Stimulated activated CD8-positive, alpha-beta memory T cell treated with anti-CD3 and anti-CD28 coated beads, Interleukin-4, amount 100 ng/mL, for 48 hours (primary cell): ENCODE data around the gene EYA4.
"Not testable (repeated sequence)": the region's sequence is repeated elsewhere in the genome, so short reads cannot be mapped to it uniquely, and the experiment has no call there.

Experiments used
- DNase-seq: peaks from one replicate; pipeline ENCODE4 v3.0.0-alpha.2; 2020

The EYA4 gene

GRCh38 chr6:133353061-133353460, 111.9 kb downstream of the EYA4 start:
- DNase-seq = no peak

- no peak for DNase-seq
Measured at GRCh38 chr6:133355922-133356321, 114.8 kb downstream of the EYA4 start.

GRCh38 chr6:133358574-133359150, 117.5 kb downstream of the EYA4 start:
- no peak for DNase-seq

- no peak for DNase-seq
Measured at GRCh38 chr6:133359256-133359655, 118.1 kb downstream of the EYA4 start.

- no peak for DNase-seq
Measured at GRCh38 chr6:133359760-133360159, 118.6 kb downstream of the EYA4 start.

- no peak for DNase-seq
Measured at GRCh38 chr6:133360194-133360593, 119.0 kb downstream of the EYA4 start.

GRCh38 chr6:133362813-133363212, 121.7 kb downstream of the EYA4 start:
- DNase-seq = no peak

- DNase-seq = no peak
Measured at GRCh38 chr6:133368664-133369063, 127.5 kb downstream of the EYA4 start.

GRCh38 chr6:133369773-133370272, 128.7 kb downstream of the EYA4 start:
- DNase-seq = no peak

GRCh38 chr6:133376743-133377142, 135.6 kb downstream of the EYA4 start:
- no peak for DNase-seq

- no peak for DNase-seq
Measured at GRCh38 chr6:133377219-133377618, 136.1 kb downstream of the EYA4 start.

- DNase-seq = no peak
Measured at GRCh38 chr6:133380047-133380446, 138.9 kb downstream of the EYA4 start.

GRCh38 chr6:133380723-133381122, 139.6 kb downstream of the EYA4 start:
- no peak for DNase-seq

GRCh38 chr6:133388731-133389130, 147.6 kb downstream of the EYA4 start:
- no peak for DNase-seq

- no peak for DNase-seq
Measured at GRCh38 chr6:133390168-133390567, 149.0 kb downstream of the EYA4 start.

GRCh38 chr6:133392015-133392414, 150.9 kb downstream of the EYA4 start:
- no peak for DNase-seq

- DNase-seq = no peak
Measured at GRCh38 chr6:133392641-133393040, 151.5 kb downstream of the EYA4 start.

- no peak for DNase-seq
Measured at GRCh38 chr6:133393891-133394290, 152.7 kb downstream of the EYA4 start.

- DNase-seq = no peak
Measured at GRCh38 chr6:133394630-133395029, 153.5 kb downstream of the EYA4 start.

GRCh38 chr6:133396233-133396983, 155.3 kb downstream of the EYA4 start:
- no peak for DNase-seq

- no peak for DNase-seq
Measured at GRCh38 chr6:133396984-133397348, 155.8 kb downstream of the EYA4 start.

- DNase-seq = not testable (repeated sequence)
Measured at GRCh38 chr6:133397601-133398000, 156.4 kb downstream of the EYA4 start.

- DNase-seq = no peak
Measured at GRCh38 chr6:133399426-133399825, 158.3 kb downstream of the EYA4 start.

GRCh38 chr6:133404151-133404550, 163.0 kb downstream of the EYA4 start:
- DNase-seq = no peak

- no peak for DNase-seq
Measured at GRCh38 chr6:133404728-133405127, 163.6 kb downstream of the EYA4 start.
